ENCODE data around the gene RIN3.

The RIN3 gene, protein sequence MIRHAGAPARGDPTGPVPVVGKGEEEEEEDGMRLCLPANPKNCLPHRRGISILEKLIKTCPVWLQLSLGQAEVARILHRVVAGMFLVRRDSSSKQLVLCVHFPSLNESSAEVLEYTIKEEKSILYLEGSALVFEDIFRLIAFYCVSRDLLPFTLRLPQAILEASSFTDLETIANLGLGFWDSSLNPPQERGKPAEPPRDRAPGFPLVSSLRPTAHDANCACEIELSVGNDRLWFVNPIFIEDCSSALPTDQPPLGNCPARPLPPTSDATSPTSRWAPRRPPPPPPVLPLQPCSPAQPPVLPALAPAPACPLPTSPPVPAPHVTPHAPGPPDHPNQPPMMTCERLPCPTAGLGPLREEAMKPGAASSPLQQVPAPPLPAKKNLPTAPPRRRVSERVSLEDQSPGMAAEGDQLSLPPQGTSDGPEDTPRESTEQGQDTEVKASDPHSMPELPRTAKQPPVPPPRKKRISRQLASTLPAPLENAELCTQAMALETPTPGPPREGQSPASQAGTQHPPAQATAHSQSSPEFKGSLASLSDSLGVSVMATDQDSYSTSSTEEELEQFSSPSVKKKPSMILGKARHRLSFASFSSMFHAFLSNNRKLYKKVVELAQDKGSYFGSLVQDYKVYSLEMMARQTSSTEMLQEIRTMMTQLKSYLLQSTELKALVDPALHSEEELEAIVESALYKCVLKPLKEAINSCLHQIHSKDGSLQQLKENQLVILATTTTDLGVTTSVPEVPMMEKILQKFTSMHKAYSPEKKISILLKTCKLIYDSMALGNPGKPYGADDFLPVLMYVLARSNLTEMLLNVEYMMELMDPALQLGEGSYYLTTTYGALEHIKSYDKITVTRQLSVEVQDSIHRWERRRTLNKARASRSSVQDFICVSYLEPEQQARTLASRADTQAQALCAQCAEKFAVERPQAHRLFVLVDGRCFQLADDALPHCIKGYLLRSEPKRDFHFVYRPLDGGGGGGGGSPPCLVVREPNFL

DNA sequence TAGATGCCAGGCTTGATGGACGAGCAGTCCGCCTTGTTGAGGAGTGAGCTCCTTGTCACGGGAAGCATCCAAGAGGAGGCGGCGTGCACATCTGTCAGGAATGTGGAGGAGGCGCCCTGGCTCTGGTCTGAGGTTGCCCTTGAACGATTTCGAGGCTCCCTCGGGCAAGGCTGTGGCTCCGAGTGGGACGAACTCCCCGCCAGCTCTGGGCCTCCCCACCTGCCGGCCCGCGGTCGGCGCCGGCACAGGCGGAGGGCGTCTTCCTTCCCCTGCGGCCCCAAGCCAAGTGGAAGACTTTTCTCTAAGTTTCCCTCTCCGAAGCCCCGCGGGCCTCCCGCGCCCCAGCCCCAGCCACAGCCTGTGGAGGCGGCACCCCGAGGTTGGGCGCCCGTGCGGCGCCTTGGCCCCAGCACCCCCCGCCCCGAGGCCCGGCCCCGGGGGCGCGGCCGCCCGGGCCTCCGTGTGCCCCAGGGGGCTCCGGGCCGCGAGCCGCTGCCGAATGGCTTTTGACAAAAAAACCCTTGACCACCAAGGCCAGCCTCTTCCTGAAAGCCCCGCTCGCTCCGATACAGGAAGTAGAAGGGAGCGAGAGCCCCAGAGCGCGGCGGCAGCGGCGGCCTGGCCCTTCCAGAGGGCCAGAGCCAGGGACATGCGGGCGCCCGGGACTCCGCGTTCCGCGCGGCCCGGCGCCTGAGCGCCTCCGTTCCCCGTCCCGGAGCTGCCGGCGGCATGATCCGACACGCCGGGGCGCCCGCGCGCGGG, at the start of gene RIN3:
TSS of gene RIN3 (plus strand) at position 578 of the 762 bp plus-strand sequence. CDS start at position 730, 152 bp downstream.
- DNase-seq (ENCODE audit: low spot score): no peak

GRCh38 chr14:92464156-92464555, 49.4 kb upstream of the RIN3 start:
- DNase-seq (ENCODE audit: low spot score): no peak

DNA sequence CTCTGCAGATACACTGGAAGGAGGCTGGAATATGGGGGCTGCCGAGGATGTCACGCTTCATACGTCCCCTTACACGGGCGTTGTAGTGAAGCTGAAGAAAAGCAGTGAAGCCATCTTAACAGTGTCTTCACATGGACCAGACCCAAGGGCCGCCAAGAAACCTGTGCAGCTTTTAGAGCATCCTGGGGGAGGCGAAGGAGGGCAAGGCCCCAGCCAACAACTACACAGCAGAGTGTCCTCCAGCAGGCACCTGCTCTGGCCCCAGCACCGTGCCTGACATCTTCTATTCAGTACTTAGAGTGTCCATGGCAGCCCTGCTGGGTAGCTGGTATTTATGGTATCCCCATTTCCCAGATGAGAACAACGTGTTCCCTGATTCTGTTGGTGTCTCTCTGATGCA, 48.9 kb upstream of the RIN3 start:
- DNase-seq (ENCODE audit: low spot score): no peak

- no peak for DNase-seq (ENCODE audit: low spot score)
Measured at GRCh38 chr14:92465353-92466055, 48.1 kb upstream of the RIN3 start.

DNA sequence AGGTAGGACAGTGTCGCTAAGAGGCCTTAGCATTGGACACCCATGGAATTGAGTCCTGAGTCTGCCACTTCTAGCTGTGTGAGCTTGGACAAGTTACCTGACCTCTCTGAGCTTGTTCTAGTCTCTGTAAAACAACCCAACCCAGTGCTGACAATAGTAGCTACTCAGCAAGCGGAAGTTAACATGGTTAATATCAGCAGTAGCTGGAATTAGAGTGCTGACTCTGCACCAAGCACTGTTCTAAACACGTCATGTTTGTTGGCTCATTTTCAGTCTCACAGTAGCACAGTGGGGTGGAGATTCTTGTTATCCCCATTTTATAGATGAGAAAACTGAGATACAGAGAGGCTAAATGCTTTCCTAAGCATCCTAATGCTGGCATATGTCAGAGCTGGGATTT, 47.5 kb upstream of the RIN3 start:
- no peak for DNase-seq (ENCODE audit: low spot score)

GRCh38 chr14:92469515-92469914, 44.1 kb upstream of the RIN3 start:
- DNase-seq (ENCODE audit: low spot score): no peak

GRCh38 chr14:92470215-92470614, 43.4 kb upstream of the RIN3 start:
- no peak for DNase-seq (ENCODE audit: low spot score)

- no peak for DNase-seq (ENCODE audit: low spot score)
Measured at GRCh38 chr14:92470811-92471210, 42.8 kb upstream of the RIN3 start.

DNA sequence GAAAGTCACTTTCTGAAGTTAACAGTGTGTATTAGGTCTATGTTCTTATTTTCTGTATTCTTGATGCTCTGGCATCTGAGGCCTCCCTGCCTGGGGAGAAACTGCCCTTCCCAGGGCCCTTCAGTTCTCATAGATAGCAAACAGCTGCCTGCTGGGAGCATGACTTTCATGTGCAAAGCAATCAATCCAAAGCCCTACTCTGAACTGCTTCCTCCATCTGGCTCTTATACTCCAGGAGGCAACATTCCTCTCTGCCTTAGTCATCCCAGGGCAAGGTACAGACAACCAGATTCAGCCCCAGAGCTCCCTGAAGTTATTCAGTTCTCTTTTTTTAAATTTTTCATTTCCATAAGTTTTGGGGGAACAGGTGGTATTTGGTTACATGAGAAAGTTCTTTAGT, 41.7 kb upstream of the RIN3 start:
- DNase-seq (ENCODE audit: low spot score): no peak

DNA sequence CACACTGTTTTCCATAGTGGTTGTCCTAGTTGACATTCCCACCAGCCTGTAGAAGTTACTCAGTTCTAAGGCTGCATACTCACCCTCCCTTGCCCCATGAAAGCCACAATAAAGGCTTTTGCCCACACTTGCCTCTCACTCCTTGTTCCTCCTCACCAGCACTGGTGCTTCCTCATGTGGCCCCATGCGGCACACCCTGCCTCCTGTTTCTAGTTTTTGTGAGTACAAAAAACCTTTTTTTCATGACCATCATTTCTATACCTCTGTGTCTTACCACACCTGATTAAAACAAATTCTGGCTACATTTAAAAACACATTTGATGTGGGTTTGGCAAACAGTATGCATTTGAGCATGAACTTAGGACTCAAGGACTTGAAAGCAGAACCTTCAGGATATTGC, 40.7 kb upstream of the RIN3 start:
- DNase-seq (ENCODE audit: low spot score): no peak

DNA sequence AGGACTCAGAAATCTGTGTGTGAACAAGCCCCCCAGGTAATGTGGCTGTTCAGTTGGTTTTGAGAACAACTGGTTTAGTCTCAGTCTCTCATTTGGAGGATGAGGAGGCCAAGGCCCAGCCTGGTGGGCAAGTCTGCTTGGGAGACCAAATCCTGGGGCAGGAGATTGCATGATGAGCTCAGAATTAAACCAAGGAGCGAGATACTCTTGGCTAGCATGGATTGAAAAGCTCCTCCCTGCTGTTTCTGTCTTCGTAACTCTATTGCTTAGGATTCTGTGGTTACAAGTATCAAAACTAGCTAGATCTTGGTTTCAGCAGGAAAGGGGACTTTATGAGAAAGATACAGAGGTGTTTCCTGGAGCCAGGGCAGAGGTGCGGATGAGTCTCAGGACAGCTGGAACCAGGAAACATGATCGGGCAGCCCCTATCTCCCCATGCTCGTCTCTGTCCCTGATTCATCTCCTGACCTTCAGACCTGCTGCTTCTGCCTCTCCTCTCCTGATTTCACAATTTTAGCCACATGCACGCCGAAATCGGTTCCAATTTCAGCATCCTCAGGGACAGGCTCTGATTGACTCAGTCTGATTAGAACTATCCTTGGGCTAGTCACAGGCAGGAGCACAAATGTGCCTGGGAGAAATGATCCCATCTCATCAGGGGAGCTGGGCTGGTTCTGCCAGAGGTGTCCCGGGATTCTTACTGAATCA, 40.2 kb upstream of the RIN3 start:
- no peak for DNase-seq (ENCODE audit: low spot score)

- no peak for DNase-seq (ENCODE audit: low spot score)
Measured at GRCh38 chr14:92473969-92474535, 39.5 kb upstream of the RIN3 start.

GRCh38 chr14:92475037-92475436, 38.5 kb upstream of the RIN3 start:
- DNase-seq (ENCODE audit: low spot score): no peak

DNA sequence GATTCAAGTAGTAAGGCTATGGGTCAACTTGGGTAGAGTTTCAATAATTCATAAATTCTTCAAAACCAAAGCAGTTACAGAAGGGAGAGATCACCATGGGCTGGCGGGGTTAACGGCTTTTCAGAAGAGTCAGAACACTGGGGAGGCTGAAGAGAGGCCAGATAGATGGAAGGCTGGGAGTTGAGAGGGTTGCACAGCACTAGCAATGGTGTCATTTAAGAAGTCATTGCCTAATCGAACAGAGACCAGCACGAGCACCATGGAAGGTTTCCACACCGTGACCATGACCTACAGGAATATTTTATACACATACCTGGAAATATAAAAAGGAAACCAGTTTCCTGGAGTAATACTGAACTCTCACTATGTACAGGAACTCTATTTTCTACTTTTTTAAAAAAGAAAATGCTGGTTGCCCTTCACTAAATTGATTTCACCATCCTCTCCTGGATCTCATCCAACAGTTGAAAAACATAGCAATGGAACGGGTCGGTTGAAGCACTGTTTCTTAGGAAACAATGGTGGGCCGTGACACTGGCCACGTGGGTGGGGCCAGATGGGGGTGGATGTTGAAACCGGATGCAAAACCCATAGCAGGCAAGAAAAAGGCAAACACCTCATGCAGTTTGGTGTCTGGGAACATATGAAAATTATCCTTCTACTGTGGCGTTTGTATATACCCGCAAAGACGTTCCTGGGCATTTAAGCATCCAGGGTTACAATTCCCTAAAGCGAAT, 38.0 kb upstream of the RIN3 start:
- DNase-seq (ENCODE audit: low spot score): no peak

DNA sequence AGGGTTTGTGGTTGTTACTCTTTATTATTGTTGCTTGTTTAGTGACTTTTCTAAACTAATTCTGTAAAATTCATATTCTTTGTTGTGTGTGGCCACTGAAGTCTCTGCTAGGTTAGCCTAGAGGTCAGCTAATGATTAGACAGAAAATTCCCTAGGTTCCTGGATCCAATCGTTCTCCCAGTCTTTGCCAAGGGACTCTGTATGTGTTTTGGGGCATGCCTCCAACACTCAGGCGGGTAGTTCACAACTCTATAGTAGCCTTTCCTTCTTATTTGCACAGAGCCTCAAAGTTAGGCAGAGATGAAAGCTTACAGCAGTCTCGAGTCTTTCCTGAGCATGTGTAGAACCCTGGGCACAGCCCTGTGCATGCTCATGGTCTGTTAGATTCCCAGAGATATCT, 32.7 kb upstream of the RIN3 start:
- no peak for DNase-seq (ENCODE audit: low spot score)

GRCh38 chr14:92481386-92481785, 32.2 kb upstream of the RIN3 start:
- DNase-seq (ENCODE audit: low spot score): no peak

GRCh38 chr14:92481811-92482555, 31.6 kb upstream of the RIN3 start:
- DNase-seq (ENCODE audit: low spot score): no peak

- DNase-seq (ENCODE audit: low spot score): no peak
Measured at GRCh38 chr14:92482621-92483319, 30.8 kb upstream of the RIN3 start.
